Adrenal gland (tissue), 5 donors: ENCODE measurements around the gene INTS6L.

Experiments used
- CTCF ChIP-seq, 6 experiments: fragments of 450-650 bp in 4 of 6; fragments of 200-600 bp in 2 of 6; sonication (generic) in 1 of 6; IDR thresholded peaks; 1 replicate in 5 of 6; 2 replicates in 1 of 6; pipeline versions ENCODE4 v1.5.1 to v1.8.0; 2016 to 2021; ENCODE audit warnings: antibody characterized with exemption in 6 of 6, mild to moderate bottlenecking in 2 of 6, moderate library complexity in 1 of 6
- POLR2A ChIP-seq, 2 donors: fragments of 450-650 bp; IDR thresholded peaks; one replicate each; pipeline ENCODE4 v1.6.1; 2017; ENCODE audit warnings: antibody characterized with exemption in 2 of 2, mild to moderate bottlenecking in 2 of 2, moderate library complexity in 1 of 2
- donor health status: DM: no; HTN: no; CAD: no.

DNA sequence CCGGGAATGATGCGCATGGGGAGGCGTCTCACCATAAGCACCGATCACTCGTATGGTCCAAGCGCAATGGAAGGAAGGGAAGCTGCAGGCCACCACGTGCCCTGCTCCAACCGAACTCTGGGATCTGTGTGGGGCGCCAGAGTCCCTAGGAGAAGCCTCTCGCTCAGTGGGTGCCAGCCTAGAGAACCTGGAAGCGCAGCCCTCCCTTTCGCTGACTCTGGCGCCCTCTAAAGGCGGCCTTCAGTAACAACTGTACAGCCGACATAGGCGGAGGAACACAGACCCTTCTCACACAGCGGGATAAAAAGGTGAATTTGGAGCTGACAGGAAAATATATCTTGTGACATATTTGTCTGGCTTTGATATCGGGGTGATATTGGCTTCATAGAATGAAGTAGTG is 76.0 kb downstream of the INTS6L start:
- TF ChIP-seq CTCF (IDR thresholded peaks at IDR 0.05) (peak; percentile 10 to 57 (median 50)), POLR2A (IDR thresholded peaks at IDR 0.05) (no peak)
